GM21528 (cell line): ENCODE results near the gene ZNF10.
A peak's percentile ranks its signal among the peaks of the same experiment; 100 is the strongest.

Experiments used
- ATAC-seq: cut with Tn5 transposase; IDR thresholded peaks from one replicate; pipeline ENCODE4 v1.9.1; 2021; ENCODE audit warnings: mild to moderate bottlenecking, moderate library complexity; ENCODE audit not compliant: unreplicated experiment, low FRiP score

Gene ZNF10

GRCh38 chr12:133130038-133130807, at the start of gene ZNF10, which contains the start of gene ZNF891:
TSS of gene ZNF10 (plus strand) at chr12:133130627. CDS start at chr12:133144493, 13,866 bp downstream.
TSS of gene ZNF891 (minus strand) at chr12:133130274. CDS start at chr12:133121918, 8,356 bp downstream.
- peak; percentile 92 for ATAC-seq

- ATAC-seq = no peak
Measured at GRCh38 chr12:133081159-133081780, 49.2 kb upstream of the ZNF10 start.

- no peak for ATAC-seq
Measured at GRCh38 chr12:133083345-133083744, 47.1 kb upstream of the ZNF10 start.

GRCh38 chr12:133105620-133106019, 24.8 kb upstream of the ZNF10 start:
- no peak for ATAC-seq

- ATAC-seq = no peak
Measured at GRCh38 chr12:133106253-133106652, 24.2 kb upstream of the ZNF10 start.

GRCh38 chr12:133107121-133107520, 23.3 kb upstream of the ZNF10 start:
- no peak for ATAC-seq

- no peak for ATAC-seq
Measured at GRCh38 chr12:133108150-133108549, 22.3 kb upstream of the ZNF10 start.

GRCh38 chr12:133120385-133121191, 9.8 kb upstream of the ZNF10 start:
- no peak for ATAC-seq

GRCh38 chr12:133124674-133125073, 5.8 kb upstream of the ZNF10 start:
- no peak for ATAC-seq

GRCh38 chr12:133129368-133130037, 924 bp upstream of the ZNF10 start:
- ATAC-seq = no peak

- ATAC-seq = peak; percentile 11
Measured at GRCh38 chr12:133130808-133131128, 341 bp downstream of the ZNF10 start.

GRCh38 chr12:133135747-133136146, 5.3 kb downstream of the ZNF10 start:
- no peak for ATAC-seq

GRCh38 chr12:133145981-133146380, 15.6 kb downstream of the ZNF10 start:
- no peak for ATAC-seq

- ATAC-seq = no peak
Measured at GRCh38 chr12:133156125-133156690, 25.8 kb downstream of the ZNF10 start.

GRCh38 chr12:133165776-133166175, 35.3 kb downstream of the ZNF10 start:
- no peak for ATAC-seq

GRCh38 chr12:133172491-133172890, 42.1 kb downstream of the ZNF10 start:
- no peak for ATAC-seq

- ATAC-seq = no peak
Measured at GRCh38 chr12:133174901-133175300, 44.5 kb downstream of the ZNF10 start.

GRCh38 chr12:133180669-133181068, 50.2 kb downstream of the ZNF10 start:
- ATAC-seq = no peak

- ATAC-seq = peak; percentile 96
Measured at GRCh38 chr12:133181238-133181959, 51.0 kb downstream of the ZNF10 start, which contains the start of gene ZNF268. TSS of gene ZNF268 (plus strand) at chr12:133181495. CDS start at chr12:133181998, 503 bp downstream.

GRCh38 chr12:133190176-133190575, 59.7 kb downstream of the ZNF10 start:
- ATAC-seq = no peak
